T-helper 2 cell (primary cell): ENCODE results near the gene KHDRBS2.

Source experiments
- DNase-seq, 5 experiments: peaks; one replicate each; pipeline versions ENCODE4 v3.0.0 to v3.0.0-alpha.2; 2012 to 2022
- total RNA-seq, 2 donors: gene quantifications; one replicate each; lab custom pipeline; 2026; lab: John Stamatoyannopoulos, UW

KHDRBS2 gene
- 0 reads per million in 2 donors for total RNA-seq

DNA sequence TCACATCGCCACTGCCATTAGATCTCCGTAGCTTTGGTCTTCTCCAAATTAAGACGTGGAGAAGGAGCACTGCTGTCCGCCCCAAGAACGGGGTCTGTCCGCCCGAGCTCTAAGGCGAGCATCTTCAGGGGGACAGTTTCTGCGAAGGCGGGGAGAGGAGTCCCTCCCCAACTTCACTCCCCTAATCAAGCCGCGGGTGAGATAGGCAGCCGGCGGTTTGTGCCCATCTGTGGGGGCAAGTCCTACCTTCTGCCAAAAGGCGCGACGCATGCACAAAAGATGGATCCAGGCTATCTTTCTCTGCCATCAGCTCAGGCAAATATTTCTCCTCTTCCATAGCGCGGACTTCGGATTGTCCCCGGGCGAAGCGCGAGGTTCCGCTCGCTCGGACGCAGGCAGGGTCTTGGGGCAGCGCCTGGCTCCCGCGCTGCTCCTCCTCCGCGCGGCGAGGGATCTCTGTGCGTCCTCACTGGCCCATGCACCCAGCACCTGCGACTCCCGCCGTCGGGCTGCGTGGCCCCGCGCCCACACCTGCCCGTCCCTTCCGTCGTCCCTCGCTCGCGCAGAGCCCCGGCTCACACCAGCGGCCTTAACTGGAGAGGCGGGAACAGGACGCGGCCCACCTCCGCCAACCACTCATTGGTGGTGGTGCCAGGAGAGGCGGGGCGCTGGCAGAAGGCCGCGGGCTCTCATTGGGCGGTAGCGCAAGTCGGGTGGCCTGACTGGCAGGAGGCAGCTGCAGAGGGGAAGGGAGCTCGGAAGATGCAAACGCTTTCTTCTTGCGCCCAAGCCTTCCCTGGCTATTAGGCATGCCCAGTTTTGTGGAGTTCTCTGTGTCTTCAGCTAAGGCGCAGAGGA lies at the start of gene KHDRBS2:
Gene KHDRBS2, minus strand, starts transcription at position 614 of the 858 bp plus-strand sequence.
- peak in 1 of 5 experiments; percentile 50 for DNase-seq

DNA sequence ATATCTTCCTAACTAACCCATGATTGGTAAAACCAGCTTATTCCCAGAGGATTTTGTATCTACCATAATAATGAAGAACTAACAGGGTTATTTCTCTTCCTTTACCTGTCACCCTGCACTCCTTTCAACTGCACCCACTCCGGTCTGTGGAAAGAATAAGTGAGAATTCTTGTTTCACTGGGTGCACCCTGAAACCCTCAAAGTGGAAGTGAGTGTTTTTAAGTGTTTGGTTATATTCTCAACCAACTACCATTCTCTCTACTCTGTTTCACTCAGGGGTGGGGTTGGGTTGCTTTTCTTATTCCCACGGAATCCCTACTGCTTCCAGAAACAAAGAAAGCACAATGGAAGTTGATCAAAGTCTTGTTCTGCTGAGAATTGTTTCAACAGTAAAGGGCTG lies 42.6 kb upstream of the KHDRBS2 start:
- DNase-seq: no peak

DNA sequence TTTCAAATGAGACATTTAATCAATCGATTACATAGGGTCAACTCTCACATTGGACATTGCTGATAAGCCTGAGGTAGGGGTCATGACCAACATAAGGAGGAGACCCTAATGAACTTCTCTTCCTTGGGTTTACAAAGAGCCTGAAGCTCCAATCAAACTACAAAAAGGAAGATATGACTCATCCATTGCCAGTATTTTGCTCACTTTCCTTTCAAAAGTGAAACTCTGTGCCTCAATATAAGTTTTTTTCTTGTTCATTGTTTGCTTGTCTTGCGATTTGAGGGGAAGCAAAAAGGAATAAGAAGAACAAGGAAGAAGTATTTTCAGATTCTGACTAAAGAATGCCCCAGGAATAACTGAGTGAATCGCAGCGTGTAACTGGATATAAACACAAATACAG lies 38.8 kb upstream of the KHDRBS2 start:
- no peak for DNase-seq

DNA sequence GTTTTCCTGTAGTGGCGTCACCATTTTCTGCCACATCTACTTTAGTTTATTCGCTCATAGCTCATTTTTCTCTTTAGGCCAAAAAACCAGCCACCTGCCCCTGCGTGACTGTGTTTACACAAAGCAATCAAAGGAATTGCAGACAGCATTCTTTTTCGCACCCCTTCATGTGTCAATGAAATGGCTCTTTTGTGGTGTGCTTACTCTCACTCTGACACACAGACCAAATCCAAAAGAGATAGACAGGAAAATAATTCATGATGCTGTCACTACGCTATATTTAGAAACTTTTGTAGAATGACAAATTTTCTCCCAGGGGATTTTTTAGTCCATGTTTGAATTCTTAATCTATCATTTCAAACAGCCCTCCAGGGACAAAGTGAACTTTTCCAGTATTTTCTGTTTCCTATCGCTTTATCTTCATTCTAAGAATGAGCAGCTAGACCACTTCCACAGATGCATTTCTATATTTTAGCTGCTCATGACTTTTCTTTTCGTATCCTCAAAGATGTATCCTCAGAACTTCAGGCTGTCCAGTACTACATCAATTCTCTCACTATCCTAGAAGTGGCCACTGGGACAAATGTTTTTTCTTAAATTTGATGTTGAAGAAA lies 37.9 kb upstream of the KHDRBS2 start:
- no peak for DNase-seq

DNA sequence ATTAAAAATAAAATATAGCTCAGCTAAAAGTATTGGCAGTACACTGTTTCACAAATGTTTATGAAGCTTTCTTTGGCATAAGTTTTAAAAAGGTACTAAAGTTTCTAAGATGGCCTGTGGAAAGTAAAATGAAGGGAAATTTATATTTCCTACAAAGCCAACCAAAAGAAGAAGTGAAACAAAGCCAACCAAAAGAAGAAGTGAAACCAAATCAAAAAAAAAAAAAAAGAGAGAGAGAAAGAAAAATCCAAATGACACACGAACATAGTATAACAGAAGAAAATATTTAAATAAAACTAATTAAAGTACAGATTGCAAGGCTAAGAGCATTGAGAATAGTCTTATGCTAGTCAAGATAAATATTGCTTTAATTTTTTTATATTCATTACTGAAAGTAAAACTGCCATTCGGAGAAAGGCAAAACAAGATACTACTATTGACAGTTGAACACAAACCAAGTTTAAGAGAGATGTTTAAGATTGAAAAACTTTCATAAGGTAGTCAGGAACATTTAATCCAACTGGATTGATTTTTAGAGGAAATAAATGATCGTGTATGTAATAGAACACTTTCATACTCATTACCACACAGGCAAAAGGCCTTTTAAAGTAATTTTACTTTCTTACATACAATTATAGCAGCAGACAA lies 12.8 kb upstream of the KHDRBS2 start:
- no peak for DNase-seq

DNA sequence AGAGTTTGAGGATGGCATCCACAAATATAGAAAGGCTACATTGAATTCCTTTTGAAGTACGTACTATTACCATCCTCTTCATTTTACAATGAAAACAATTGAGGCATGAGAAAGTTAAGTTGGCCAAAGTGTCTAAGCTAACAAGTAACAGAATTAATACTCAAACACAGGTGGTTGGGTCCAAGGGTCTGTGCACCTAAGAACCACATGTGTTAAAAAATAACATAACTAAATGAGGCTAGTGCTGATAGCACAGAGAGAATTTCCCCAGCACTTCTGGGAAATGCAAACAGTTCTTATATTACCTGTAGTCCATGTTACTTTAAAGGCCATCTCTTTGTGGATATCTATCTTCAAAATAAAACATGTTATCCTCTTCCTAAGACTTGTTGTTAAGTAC lies 10.5 kb upstream of the KHDRBS2 start:
- no peak for DNase-seq

DNA sequence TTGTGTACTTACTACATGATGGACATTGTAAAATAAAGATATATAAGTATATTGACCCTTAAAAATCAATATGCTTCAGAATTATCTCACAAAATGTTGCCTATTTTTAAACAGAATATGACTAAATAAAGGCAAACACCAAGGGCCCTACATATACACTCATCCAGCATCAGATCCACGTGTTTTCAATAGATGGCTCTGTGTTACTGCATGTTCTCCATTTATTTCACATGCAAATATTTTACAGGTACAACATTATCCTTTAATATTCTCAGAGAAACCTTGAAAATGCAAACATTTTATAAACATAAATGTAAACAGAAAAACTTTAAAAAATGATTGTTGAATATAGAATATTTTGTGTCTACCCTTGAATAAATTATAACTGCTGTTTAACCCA lies 2.9 kb upstream of the KHDRBS2 start:
- DNase-seq: no peak

DNA sequence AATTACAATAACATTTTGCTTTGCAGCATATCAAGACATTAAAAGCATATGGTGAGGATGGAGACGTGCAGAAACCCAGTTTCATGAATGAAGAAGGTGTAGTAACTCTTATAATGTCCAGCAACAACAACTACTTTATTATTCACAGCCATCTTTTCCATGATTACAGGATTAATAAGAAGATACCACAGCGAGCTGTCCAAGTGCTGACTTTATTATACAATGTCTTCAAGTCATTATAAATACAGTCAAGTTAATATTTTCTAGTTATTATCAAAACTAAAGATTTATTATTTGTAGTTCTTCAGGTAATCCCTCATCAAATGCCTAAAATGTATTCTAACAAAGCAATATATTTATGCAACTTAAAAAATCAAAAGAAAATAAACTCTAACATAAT lies 2.5 kb upstream of the KHDRBS2 start:
- DNase-seq: no peak

DNA sequence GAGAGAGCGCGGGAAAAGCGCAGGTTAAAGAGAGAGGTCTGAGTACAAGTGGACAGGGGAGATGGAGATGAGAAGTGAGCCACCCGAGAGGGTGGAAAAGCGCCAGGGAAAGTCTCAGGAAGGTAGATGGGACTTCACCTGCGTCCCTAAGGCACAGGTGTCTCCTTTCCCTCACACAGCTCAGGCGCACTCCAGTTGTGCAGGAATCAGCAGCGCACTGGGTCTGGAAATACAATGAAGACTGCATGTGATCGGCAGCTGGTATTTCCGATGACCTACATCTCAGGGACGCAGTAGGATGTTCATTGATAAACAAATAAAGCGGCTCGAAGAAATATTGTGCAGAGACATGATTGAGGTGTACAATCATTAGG lies 432 bp upstream of the KHDRBS2 start:
- no peak for DNase-seq

DNA sequence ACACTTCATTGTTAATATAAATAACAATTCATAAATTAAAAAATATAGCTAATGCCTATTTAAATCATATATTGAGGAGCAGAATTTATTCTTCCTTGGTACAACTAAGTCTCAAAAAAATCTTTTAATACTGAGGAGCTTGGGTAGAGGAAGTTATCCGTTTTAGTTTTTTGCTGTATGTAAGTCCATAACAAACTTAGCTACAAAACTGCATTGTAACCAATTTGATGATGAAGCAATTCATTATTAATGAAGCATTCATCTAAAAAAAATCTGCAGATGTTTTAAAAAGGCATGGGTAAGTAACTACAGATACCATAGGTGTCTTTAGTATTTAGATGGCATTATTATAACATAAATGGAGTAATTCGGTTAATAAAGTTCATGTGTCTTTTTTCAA lies 1.3 kb downstream of the KHDRBS2 start:
- DNase-seq: no peak

DNA sequence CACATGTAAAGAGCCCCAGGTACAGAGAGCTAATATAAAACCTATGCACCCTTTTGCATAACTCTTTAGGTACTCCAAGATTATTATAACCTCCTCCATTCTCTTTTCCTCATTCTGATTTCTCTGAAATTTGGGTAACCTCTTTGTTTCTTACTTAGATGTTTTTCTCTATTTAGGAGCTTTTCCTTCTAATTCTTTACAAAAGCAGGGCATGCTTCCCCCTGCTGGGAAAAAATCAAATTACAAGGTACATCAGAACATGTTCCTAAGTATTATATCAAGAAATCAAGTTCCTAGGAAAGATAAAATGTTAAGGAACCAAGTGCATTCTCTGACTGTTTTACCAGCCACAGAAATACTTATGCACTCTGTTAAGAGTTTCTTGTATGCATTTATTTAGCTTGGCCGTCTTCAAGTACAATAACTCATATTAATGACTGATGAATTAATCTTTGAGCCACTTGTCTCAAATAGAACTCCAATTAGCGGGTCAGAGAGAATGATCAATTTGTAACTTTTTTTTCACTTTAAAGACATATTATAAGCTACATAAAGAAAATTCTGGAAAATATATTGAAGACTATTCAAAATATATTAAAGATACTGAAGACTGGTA lies 2.1 kb downstream of the KHDRBS2 start:
- no peak for DNase-seq

DNA sequence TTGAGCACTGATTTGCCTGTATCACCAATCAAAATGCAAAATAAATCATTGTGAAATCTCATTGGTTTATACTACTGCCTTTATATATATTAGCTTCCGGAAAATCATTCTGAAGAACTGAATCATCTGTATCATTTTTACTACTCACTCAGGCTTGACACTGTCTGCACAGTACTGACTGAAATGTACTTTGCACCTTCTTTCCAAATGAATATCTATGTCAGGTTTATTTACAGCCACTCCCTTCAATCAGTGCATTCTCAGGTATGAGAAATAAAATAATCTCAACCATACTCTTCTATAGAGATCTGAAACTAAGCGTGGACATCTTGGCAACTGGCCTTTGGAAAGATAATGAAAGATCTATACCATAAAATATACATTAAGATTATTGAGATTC lies 2.7 kb downstream of the KHDRBS2 start:
- DNase-seq: no peak

DNA sequence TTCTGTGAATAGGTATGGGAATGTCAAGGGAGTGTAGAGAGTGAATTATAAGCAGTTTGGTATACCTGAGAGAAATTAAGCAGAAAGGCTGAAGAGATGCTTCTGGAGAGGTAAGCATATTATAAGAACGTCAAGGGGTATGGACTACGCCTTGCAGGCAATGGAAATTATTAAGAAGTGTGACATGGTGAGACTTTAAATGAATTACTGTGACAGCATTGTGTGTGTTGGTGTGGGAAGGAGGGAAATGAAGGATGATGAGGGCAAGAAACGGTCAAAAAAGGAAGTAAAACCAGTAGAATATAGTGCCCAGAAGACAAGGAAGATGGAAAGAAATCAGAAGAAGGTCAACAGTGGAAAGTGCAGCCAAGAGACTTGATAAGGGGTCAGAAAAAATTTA lies 5.9 kb downstream of the KHDRBS2 start:
- no peak for DNase-seq

DNA sequence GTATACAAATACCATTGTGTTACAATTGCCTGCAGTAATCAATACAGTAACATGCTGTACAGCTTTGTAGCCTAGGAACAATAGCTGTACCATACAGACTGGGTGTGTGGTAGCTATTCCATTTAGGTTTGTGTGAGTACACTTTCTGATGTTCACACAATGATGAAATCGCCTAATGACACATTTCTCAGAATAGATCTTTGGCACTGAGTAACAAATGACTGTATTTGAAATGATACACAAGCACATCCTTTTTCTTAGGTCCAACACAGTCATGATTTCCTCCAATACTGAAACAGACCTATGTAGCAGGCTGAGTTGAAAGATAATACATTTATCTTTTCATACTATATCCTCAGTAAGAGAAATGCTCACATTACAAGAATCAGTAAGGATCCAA lies 13.9 kb downstream of the KHDRBS2 start:
- DNase-seq: no peak

DNA sequence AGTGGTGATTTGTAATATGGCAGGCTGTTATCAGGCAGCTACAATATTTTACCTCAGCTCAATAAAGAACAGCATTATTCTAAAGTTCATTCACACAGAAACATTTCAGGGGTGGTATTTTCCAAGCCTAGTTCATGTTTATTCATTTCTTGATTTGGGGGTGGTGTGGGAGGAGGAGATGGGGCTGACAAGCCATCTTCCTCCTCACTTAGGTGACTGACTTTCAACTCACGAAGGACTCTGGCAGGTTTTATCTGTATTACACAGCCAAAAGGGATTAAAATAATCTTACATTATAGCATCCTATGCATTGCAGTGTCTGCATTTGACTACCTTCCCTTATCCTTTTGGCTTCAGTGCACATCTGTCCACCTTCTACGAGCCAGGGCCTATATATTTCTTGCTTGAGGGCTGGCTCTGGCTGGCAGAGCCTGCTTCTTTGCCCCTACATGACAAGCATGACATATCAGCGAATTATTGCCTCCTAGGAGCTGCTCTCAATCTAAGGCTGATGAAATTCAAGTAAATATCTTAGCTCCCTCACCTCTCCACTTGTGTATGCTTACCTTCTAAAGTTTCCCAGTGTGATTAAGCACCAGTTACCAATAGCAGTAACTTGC lies 20.0 kb downstream of the KHDRBS2 start:
- DNase-seq: no peak

DNA sequence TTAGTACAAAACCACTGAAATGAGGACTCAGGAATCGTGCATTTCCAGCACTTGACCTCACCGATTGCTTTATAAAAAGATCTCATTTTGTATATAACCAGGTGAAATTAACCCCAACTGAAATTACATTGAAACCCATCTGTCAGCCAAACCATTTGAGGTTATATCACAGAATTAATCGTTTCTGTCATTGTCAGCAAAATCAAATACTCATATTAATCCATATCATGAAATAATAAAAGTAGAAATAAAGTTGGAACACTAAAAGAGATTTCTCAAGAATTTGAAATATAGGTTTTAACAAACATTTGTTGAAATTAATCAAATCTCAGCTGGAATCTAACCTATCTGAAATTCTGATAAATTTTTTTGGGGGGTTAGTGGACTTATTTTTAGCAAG lies 23.7 kb downstream of the KHDRBS2 start:
- DNase-seq: no peak

DNA sequence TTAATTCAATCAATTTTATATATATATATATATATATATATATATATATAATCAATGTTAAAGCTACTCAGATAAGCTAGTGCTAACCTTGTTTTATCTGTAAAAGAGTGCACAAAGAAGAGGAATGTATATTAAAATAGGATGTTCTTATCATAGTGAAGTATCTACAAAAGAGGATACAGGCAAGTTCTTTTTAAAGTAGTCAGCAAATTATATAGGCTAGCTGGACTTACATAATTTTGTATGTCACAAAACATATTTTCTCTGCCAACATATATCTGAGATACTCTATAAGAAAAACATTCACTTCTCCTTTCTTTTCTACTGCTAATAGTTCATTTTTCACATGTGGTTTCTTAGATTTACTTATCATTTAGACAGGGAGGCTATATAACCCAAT lies 39.9 kb downstream of the KHDRBS2 start:
- no peak for DNase-seq

DNA sequence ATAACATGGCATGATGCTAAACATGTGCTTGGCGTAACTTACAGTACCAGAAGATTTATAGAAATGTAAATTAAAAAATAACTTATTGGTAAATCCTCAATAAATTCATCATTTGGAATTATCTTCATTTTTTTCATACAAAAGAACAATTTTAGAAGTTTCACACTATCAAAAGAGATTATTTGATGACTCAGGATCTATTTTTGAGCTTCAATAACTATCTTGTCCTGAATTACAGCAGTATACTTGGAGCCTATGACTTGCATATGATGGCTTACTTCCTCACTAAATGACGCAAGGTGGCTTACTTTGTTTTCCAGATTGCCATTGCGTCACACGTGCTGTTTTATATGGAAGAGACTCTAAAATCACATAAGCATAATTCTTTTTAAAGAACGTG lies 49.2 kb downstream of the KHDRBS2 start:
- no peak for DNase-seq

DNA sequence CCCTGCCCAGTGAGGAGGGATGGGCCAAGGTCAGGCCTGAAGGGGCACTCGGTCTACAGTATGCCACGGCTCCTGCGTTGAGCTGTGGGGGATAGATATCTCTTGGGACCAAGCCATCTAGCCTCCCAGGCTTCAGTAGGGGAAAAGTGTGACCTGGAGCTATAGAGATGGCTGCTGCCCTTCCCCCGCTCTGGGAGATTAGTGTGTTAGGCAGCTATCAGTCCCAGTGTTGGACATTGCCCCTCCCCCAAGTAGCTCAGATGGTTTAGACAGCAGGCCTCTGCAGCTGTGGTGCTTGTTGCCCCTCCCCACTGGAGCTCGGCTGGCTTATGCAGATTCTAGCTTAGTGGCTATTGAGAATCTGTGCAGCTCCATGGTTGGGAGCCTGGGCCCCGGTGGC lies 56.8 kb downstream of the KHDRBS2 start:
- DNase-seq: no peak

DNA sequence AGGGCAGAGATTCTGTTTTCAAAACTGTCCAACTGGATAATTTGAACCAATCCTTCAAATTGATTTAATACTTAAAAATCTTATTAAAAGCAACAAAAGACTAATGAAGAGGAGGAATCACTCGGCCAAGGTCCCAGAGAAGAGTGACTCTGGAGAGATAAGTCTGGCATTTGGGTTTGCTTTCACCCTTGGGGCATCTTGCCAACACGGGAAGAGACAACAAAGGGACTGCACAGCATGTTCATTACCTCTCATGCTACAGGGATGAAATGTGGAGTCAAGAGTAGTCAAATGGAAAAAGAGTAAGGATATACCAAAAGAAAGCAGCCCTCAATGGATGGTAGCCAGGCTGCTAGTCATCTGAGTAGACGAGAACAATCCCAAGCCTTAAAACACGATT lies 68.2 kb downstream of the KHDRBS2 start:
- DNase-seq: no peak

DNA sequence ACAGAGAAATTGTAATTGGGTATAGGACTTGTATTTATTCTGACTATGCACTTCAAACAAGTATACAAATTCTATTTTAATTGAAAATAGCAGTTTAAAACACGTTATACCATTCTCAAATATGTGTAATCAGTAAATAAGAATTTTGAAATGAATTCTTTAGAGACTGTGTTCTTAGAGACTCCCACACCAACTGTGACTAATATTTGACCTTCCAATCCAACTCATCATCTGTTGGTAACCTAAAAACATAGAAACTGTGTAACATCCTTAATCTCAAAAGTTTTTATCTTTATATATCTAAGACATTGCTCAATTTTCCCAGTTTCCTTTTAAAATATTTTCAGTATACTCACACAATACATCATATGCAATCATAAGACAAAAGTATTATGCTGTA lies 83.9 kb downstream of the KHDRBS2 start:
- no peak for DNase-seq

DNA sequence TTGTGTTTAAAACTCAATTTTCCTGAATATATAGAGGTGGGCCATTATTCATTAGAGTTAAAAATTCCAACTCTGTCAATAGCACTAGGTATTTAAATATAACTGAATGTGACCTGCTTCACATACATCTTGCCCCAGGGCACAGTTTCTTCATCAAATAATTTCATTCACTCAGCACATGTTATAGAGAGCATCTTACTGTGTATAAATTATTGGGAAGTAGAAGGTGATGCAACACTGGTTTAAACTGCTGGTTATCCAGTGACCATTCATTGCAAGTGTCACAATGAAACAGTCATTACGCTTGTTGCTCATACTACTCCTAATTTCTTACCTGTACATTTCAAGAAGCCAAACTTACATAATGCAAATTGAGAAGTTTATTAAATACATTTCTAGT lies 93.4 kb downstream of the KHDRBS2 start:
- no peak for DNase-seq

DNA sequence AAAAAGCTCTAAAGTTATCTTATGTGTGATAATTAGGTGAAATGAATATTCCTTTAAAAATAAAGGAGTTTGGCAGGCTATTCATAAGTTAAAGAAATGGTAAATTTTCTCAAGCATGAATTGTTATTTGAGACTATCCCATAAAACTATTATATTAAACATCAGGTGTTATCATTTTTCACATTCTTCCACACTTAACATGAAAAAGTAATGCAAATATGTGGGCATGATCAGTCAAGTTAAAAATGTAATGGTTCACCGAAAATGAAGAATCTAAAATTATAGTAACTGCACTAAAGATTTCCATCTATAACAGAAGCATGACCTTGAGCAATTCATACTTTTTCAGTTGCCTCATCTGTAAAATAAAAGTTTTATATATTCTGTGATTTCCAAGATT lies 110.8 kb downstream of the KHDRBS2 start:
- DNase-seq: no peak
